ENCODE measurements around the gene WNT3. TPM values are rescaled to one million over a fixed set of nuclear protein-coding genes. Genes with fewer than 3 reads are reported as not detected.

The WNT3 gene
- total and polyA plus RNA-seq, 4 donors: 0.19 to 4.3 (median 2.7) TPM

DNA sequence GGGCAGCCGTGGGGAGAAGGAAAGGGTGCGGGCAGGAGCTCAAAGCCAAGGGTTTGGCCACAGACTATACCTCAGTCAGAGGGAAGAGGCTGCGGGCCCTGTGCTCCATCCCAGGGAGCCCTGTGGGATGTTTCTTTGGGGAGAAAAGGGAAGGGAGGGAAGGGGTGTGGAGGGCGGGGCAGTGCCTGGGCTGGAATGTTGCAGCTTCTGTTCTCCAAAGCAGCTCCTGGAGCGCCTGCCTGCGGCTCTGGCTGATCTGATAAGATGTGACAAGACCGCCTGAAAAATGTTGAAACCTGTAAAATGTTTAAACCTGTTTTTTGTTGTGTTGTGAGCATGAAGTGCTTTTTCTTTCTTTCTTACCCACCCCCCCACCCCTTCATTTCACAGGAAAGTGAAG, 32.8 kb downstream of the WNT3 start:
- WGBS: 74% methylated on average over 7 of the region's 7 CpGs
- peaks cover 2 to 7% (median 4%) of the 10 kb centered on the region in 4 donors for H3K4me1 ChIP-seq (ENCODE audit: control insufficient read depth in 4 of 4, insufficient read depth in 4 of 4, low read length in 3 of 4)
- H3K4me3 ChIP-seq (ENCODE audit: low read depth in 1 of 3, low read length in 3 of 3): no peak overlapping the region
- no peak overlapping the region for H3K27ac ChIP-seq (ENCODE audit: low read depth in 1 of 2, low read length in 2 of 2)
- H3K36me3 ChIP-seq (ENCODE audit: control insufficient read depth in 4 of 4, insufficient read depth in 3 of 4, low read depth in 1 of 4, low read length in 3 of 4): no peaks in the 10 kb centered on the region
- no peak for DNase-seq (ENCODE audit: low spot score)
- H3K27me3 ChIP-seq (ENCODE audit: control insufficient read depth in 4 of 4, insufficient read depth in 4 of 4, low read length in 3 of 4): no peaks in the 10 kb centered on the region
- TF ChIP-seq RXRA (IDR thresholded peaks at IDR 0.05) (no peak), NR2F2 (IDR thresholded peaks at IDR 0.05) (no peak), YY1 (IDR thresholded peaks at IDR 0.05) (no peak), TAF1 (conservative IDR thresholded peaks at IDR 0.05) (no peak)
- TF ChIP-seq, protein P1, sequence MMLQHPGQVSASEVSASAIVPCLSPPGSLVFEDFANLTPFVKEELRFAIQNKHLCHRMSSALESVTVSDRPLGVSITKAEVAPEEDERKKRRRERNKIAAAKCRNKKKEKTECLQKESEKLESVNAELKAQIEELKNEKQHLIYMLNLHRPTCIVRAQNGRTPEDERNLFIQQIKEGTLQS (IDR thresholded peaks at IDR 0.05): no peak
- no peak overlapping the region for H3K9ac ChIP-seq (ENCODE audit: low read depth in 1 of 2, low read length in 2 of 2)
- H3K9me3 ChIP-seq (ENCODE audit: control insufficient read depth in 4 of 4, low read length in 3 of 4): peaks cover 0 to 5% (median 2%) of the 10 kb centered on the region in 4 donors

DNA sequence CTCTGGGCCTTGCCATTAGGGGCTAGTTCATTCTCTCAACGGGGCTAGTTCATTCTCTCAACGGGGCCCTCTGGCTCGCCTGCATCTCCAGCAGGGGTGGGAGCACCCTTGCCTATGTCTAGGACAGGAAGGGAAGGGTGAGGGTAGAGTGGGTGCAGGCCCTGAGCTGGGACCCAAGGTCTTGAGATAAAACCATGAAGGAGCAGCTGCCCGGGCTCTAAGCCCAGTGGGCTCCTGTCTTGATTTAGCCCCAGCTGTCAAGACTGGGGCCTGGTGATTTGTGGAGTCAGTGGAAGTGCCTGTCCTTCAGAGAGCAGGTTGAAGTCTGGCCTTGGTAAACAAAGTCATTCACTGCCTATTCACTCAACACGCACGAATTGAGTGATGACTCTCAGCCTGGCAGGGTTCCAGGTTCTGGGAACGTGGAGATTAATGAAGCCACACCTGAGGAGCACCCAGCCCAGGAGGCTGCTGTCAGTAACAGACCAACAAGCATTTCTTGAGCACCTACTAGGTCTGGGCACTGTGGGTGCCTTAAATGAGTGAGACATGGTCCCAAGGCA, 35.4 kb downstream of the WNT3 start:
- 55% methylated on average over 7 of the region's 7 CpGs for WGBS
- Histone ChIP-seq H3K27me3 (ENCODE audit: control insufficient read depth in 4 of 4, insufficient read depth in 4 of 4, low read length in 3 of 4) (no peaks in the 10 kb centered on the region), H3K9me3 (ENCODE audit: control insufficient read depth in 4 of 4, low read length in 3 of 4) (no peaks in the 10 kb centered on the region), H3K27ac (ENCODE audit: low read depth in 1 of 2, low read length in 2 of 2) (no peak overlapping the region), H3K36me3 (ENCODE audit: control insufficient read depth in 4 of 4, insufficient read depth in 3 of 4, low read depth in 1 of 4, low read length in 3 of 4) (no peaks in the 10 kb centered on the region), H3K4me1 (ENCODE audit: control insufficient read depth in 4 of 4, insufficient read depth in 4 of 4, low read length in 3 of 4) (peaks cover 2 to 7% (median 4%) of the 10 kb centered on the region in 4 donors), H3K4me3 (ENCODE audit: low read depth in 1 of 3, low read length in 3 of 3) (no peak overlapping the region), H3K9ac (ENCODE audit: low read depth in 1 of 2, low read length in 2 of 2) (no peak overlapping the region)
- TF ChIP-seq FOXA2 (IDR thresholded peaks at IDR 0.05) (no peak), HNF4G (IDR thresholded peaks at IDR 0.05) (no peak), HNF4A (conservative IDR thresholded peaks at IDR 0.05) (peak in 1 of 2 donors; percentile 48)
- TF ChIP-seq, protein P2, sequence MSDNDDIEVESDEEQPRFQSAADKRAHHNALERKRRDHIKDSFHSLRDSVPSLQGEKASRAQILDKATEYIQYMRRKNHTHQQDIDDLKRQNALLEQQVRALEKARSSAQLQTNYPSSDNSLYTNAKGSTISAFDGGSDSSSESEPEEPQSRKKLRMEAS (IDR thresholded peaks at IDR 0.05): no peak
- DNase-seq (ENCODE audit: low spot score): no peak

DNA sequence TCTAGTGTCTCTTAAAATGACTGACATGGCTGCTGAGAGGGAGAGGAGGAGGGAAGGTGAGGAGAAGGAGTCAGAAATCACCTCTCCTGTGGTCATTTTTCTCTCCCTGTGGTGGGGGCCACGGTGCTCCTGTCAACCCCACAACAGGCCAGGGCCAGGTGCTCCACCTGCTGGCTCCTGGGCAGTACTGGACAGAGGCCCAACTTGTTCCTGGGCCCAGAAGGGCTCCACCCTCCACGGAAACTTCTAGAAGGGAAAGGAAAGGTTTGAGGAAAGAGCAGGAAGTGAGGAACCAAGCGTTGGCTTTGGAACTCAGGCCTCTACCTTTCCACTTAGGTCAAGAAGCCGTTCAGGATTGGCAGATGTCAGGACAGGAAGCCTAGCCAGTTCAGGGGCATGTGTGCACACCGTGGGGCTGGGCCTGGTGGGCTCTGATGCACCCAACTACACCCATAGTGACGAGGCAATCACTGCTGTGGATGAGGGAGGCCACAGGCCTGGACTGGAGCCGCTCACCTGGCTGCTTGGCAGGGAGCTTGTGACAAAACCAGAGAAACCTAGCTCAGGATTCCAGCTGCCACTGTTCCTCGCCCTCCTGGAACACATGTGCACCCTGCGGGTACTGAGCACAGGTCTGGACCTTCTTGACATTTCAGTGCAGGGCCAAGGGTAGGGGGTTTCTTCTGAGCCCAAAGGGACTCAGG, 36.1 kb downstream of the WNT3 start:
- no peak overlapping the region for H3K4me3 ChIP-seq (ENCODE audit: low read depth in 1 of 3, low read length in 3 of 3)
- H3K4me1 ChIP-seq (ENCODE audit: control insufficient read depth in 4 of 4, insufficient read depth in 4 of 4, low read length in 3 of 4): peaks cover 2 to 7% (median 4%) of the 10 kb centered on the region in 4 donors
- 71% methylated on average over 9 of the region's 9 CpGs for WGBS
- no peaks in the 10 kb centered on the region for H3K36me3 ChIP-seq (ENCODE audit: control insufficient read depth in 4 of 4, insufficient read depth in 3 of 4, low read depth in 1 of 4, low read length in 3 of 4)
- no peak overlapping the region for H3K27ac ChIP-seq (ENCODE audit: low read depth in 1 of 2, low read length in 2 of 2)
- H3K9me3 ChIP-seq (ENCODE audit: control insufficient read depth in 4 of 4, low read length in 3 of 4): no peaks in the 10 kb centered on the region
- TF ChIP-seq EGR1 (IDR thresholded peaks at IDR 0.05; ENCODE audit: low read depth in 2 of 2) (no peak), TAF1 (conservative IDR thresholded peaks at IDR 0.05) (no peak), HNF4G (IDR thresholded peaks at IDR 0.05) (no peak), JUND (IDR thresholded peaks at IDR 0.05) (no peak), RAD21 (IDR thresholded peaks at IDR 0.05) (peak; percentile 89 to 96)
- TF ChIP-seq, protein P3, sequence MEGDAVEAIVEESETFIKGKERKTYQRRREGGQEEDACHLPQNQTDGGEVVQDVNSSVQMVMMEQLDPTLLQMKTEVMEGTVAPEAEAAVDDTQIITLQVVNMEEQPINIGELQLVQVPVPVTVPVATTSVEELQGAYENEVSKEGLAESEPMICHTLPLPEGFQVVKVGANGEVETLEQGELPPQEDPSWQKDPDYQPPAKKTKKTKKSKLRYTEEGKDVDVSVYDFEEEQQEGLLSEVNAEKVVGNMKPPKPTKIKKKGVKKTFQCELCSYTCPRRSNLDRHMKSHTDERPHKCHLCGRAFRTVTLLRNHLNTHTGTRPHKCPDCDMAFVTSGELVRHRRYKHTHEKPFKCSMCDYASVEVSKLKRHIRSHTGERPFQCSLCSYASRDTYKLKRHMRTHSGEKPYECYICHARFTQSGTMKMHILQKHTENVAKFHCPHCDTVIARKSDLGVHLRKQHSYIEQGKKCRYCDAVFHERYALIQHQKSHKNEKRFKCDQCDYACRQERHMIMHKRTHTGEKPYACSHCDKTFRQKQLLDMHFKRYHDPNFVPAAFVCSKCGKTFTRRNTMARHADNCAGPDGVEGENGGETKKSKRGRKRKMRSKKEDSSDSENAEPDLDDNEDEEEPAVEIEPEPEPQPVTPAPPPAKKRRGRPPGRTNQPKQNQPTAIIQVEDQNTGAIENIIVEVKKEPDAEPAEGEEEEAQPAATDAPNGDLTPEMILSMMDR (IDR thresholded peaks at IDR 0.05; ENCODE audit: low read depth, low read length, missing input control): peak; percentile 74
- no peaks in the 10 kb centered on the region for H3K27me3 ChIP-seq (ENCODE audit: control insufficient read depth in 4 of 4, insufficient read depth in 4 of 4, low read length in 3 of 4)
- DNase-seq (ENCODE audit: low spot score): no peak
- H3K9ac ChIP-seq (ENCODE audit: low read depth in 1 of 2, low read length in 2 of 2): no peak overlapping the region
